CD8-positive, alpha-beta memory T cell (primary cell): ENCODE measurements around the gene MYO5B. TPM values are rescaled to one million over a fixed set of nuclear protein-coding genes. Genes with fewer than 3 reads are reported as not detected.

Experiments
- CTCF ChIA-PET: fragments of 350-600 bp; sonication (Branson Sonifier 250); formaldehyde crosslinking; loops from one replicate; lab custom pipeline; 2021; ENCODE audit warnings: antibody characterized with exemption; lab: Charles Lee
- POLR2A ChIA-PET: fragments of 350-600 bp; sonication (Branson Sonifier 250); formaldehyde crosslinking; loops from one replicate; lab custom pipeline; 2021; ENCODE audit warnings: antibody characterized with exemption; lab: Charles Lee
- DNase-seq, 5 donors: peaks; one replicate each; pipeline versions ENCODE4 v3.0.0 to v3.0.0-alpha.2; 2020 to 2022; ENCODE audit warnings: mixed read lengths in 1 of 5
- H3K27ac ChIP-seq: one replicate; pipeline ENCODE4 v1.7.0; 2013; ENCODE audit warnings: low read depth, mild to moderate bottlenecking, low read length, moderate library complexity
- H3K27me3 ChIP-seq: 2 replicates; pipeline ENCODE4 v1.7.0; 2013; ENCODE audit warnings: low read length, mild to moderate bottlenecking; ENCODE audit not compliant: insufficient read depth, poor library complexity, severe bottlenecking
- H3K36me3 ChIP-seq: 2 replicates; pipeline ENCODE4 v1.7.0; 2013; ENCODE audit warnings: mild to moderate bottlenecking, low read length, moderate library complexity; ENCODE audit not compliant: insufficient read depth
- H3K4me1 ChIP-seq: 2 replicates; pipeline ENCODE4 v1.7.0; 2013; ENCODE audit warnings: mild to moderate bottlenecking, low read length, moderate library complexity; ENCODE audit not compliant: insufficient read depth
- H3K4me3 ChIP-seq: 2 replicates; pipeline ENCODE4 v1.7.0; 2013; ENCODE audit warnings: mild to moderate bottlenecking, low read length
- H3K9me3 ChIP-seq: 2 replicates; pipeline ENCODE4 v1.7.0; 2013; ENCODE audit warnings: mild to moderate bottlenecking, low read length
- H3K27ac Mint-ChIP-seq, 8 donors: one replicate each; pipeline ENCODE4 v1.8.0; 2020 to 2021; ENCODE audit warnings: mixed read lengths in 8 of 8, mild to moderate bottlenecking in 6 of 8, inconsistent platforms in 3 of 8, moderate library complexity in 3 of 8
- H3K27me3 Mint-ChIP-seq, 2 donors: one replicate each; pipeline ENCODE4 v1.8.0; 2020 to 2021; ENCODE audit warnings: mixed read lengths in 2 of 2, mild to moderate bottlenecking in 1 of 2, moderate library complexity in 1 of 2
- H3K36me3 Mint-ChIP-seq, 3 donors: one replicate each; pipeline ENCODE4 v1.8.0; 2020 to 2021; ENCODE audit warnings: mixed read lengths in 3 of 3, inconsistent platforms in 1 of 3, mild to moderate bottlenecking in 1 of 3
- H3K4me1 Mint-ChIP-seq, 3 donors: one replicate each; pipeline ENCODE4 v1.8.0; 2020 to 2021; ENCODE audit warnings: mixed read lengths in 3 of 3, inconsistent platforms in 1 of 3, mild to moderate bottlenecking in 1 of 3
- H3K4me3 Mint-ChIP-seq, 7 donors: one replicate each; pipeline ENCODE4 v1.8.0; 2020 to 2021; ENCODE audit warnings: mixed read lengths in 7 of 7, mild to moderate bottlenecking in 6 of 7, moderate library complexity in 4 of 7, inconsistent platforms in 2 of 7
- H3K9me3 Mint-ChIP-seq, 5 donors: one replicate each; pipeline ENCODE4 v1.8.0; 2020 to 2022; ENCODE audit warnings: mixed read lengths in 5 of 5, mild to moderate bottlenecking in 3 of 5, moderate library complexity in 2 of 5, inconsistent platforms in 1 of 5
- polyA plus RNA-seq: library from polyadenylated mRNA; unstranded; fragments of 300-500 nt; fragmentation: Illumina TruSeq; gene quantifications from one replicate; pipeline ENCODE4 v1.2.3, GENCODE V29; 2021
- total RNA-seq, 2 experiments: library from RNA; stranded (reverse); gene quantifications; one replicate each; pipeline ENCODE4 v1.2.3, GENCODE V29; 2021

MYO5B gene
- total and polyA plus RNA-seq, 3 experiments from 2014 or later = 0.07 to 0.11 TPM; not detected in 1

- Mint-ChIP-seq H3K36me3 (no peaks in the 10 kb centered on the region), H3K4me1 (no peaks in the 10 kb centered on the region), H3K9me3 (peaks cover 0 to 3% (median 0%) of the 10 kb centered on the region in 5 donors), H3K27ac (no peak overlapping the region), H3K27me3 (peaks cover 1 to 25% of the 10 kb centered on the region in 2 donors), H3K4me3 (no peak overlapping the region)
- DNase-seq = no peak
- Histone ChIP-seq H3K9me3 (no peaks in the 10 kb centered on the region), H3K4me1 (no peaks in the 10 kb centered on the region), H3K36me3 (no peaks in the 10 kb centered on the region), H3K4me3 (no peak overlapping the region), H3K27me3 (no peaks in the 10 kb centered on the region), H3K27ac (no peak overlapping the region)
- POLR2A ChIA-PET = no interaction called here
- CTCF ChIA-PET = no interaction called here
Measured at GRCh38 chr18:50056185-50056584, 138.8 kb downstream of the MYO5B start.

GRCh38 chr18:50055488-50055887 is 139.5 kb downstream of the MYO5B start:
- no peaks in the 10 kb centered on the region for H3K36me3 ChIP-seq
- H3K9me3 ChIP-seq = no peaks in the 10 kb centered on the region
- no peak overlapping the region for H3K27ac ChIP-seq
- POLR2A ChIA-PET = no interaction called here
- no peak overlapping the region for H3K4me3 Mint-ChIP-seq
- H3K27ac Mint-ChIP-seq = no peak overlapping the region
- H3K27me3 Mint-ChIP-seq = peaks cover 1 to 24% of the 10 kb centered on the region in 2 donors
- H3K9me3 Mint-ChIP-seq = peaks cover 0 to 3% (median 0%) of the 10 kb centered on the region in 5 donors
- H3K4me1 Mint-ChIP-seq = no peaks in the 10 kb centered on the region
- no peak overlapping the region for H3K4me3 ChIP-seq
- H3K4me1 ChIP-seq = no peaks in the 10 kb centered on the region
- no peaks in the 10 kb centered on the region for H3K36me3 Mint-ChIP-seq
- CTCF ChIA-PET = no interaction called here
- no peak for DNase-seq
- no peaks in the 10 kb centered on the region for H3K27me3 ChIP-seq

GRCh38 chr18:50053111-50053510 is 141.8 kb downstream of the MYO5B start:
- ChIA-PET POLR2A (no interaction called here), CTCF (no interaction called here)
- Histone ChIP-seq H3K4me1 (no peaks in the 10 kb centered on the region), H3K27ac (no peak overlapping the region), H3K36me3 (no peaks in the 10 kb centered on the region), H3K27me3 (no peaks in the 10 kb centered on the region), H3K4me3 (no peak overlapping the region), H3K9me3 (no peaks in the 10 kb centered on the region)
- no peak for DNase-seq
- Mint-ChIP-seq H3K27me3 (peaks cover 1 to 7% of the 10 kb centered on the region in 2 donors), H3K4me3 (no peak overlapping the region), H3K27ac (no peak overlapping the region), H3K36me3 (no peaks in the 10 kb centered on the region), H3K4me1 (no peaks in the 10 kb centered on the region), H3K9me3 (peaks cover 0 to 3% (median 0%) of the 10 kb centered on the region in 5 donors)

GRCh38 chr18:50051288-50051687 is 143.7 kb downstream of the MYO5B start:
- H3K27me3 Mint-ChIP-seq = peaks cover 1 to 3% of the 10 kb centered on the region in 2 donors

GRCh38 chr18:50045126-50045525 is 149.8 kb downstream of the MYO5B start:
- ChIA-PET POLR2A (no interaction called here), CTCF (no interaction called here)
- Histone ChIP-seq H3K27me3 (no peaks in the 10 kb centered on the region), H3K4me1 (no peaks in the 10 kb centered on the region), H3K4me3 (no peak overlapping the region), H3K27ac (no peak overlapping the region), H3K36me3 (no peaks in the 10 kb centered on the region), H3K9me3 (no peaks in the 10 kb centered on the region)
- Mint-ChIP-seq H3K4me3 (no peak overlapping the region), H3K4me1 (no peaks in the 10 kb centered on the region), H3K27ac (no peak overlapping the region), H3K9me3 (no peaks in the 10 kb centered on the region), H3K27me3 (peaks cover 10 to 33% of the 10 kb centered on the region in 2 donors), H3K36me3 (no peaks in the 10 kb centered on the region)
- DNase-seq = no peak

More at GRCh38 chr18:50051288-50051687, 143.7 kb downstream of the MYO5B start:
- Mint-ChIP-seq H3K4me1 (no peaks in the 10 kb centered on the region), H3K4me3 (no peak overlapping the region), H3K9me3 (peaks cover 0 to 3% (median 0%) of the 10 kb centered on the region in 5 donors), H3K36me3 (no peaks in the 10 kb centered on the region), H3K27ac (no peak overlapping the region)
- no peaks in the 10 kb centered on the region for H3K4me1 ChIP-seq
- ChIA-PET POLR2A (no interaction called here), CTCF (no interaction called here)
- H3K9me3 ChIP-seq = no peaks in the 10 kb centered on the region
- no peak overlapping the region for H3K4me3 ChIP-seq
- DNase-seq = no peak
- no peaks in the 10 kb centered on the region for H3K36me3 ChIP-seq
- H3K27ac ChIP-seq = no peak overlapping the region
- H3K27me3 ChIP-seq = no peaks in the 10 kb centered on the region

- no peaks in the 10 kb centered on the region for H3K36me3 ChIP-seq
- no peaks in the 10 kb centered on the region for H3K9me3 ChIP-seq
- ChIA-PET POLR2A (no interaction called here), CTCF (no interaction called here)
- Mint-ChIP-seq H3K27ac (no peak overlapping the region), H3K36me3 (no peaks in the 10 kb centered on the region), H3K4me3 (no peak overlapping the region), H3K4me1 (no peaks in the 10 kb centered on the region), H3K9me3 (no peaks in the 10 kb centered on the region), H3K27me3 (peaks cover 12 to 39% of the 10 kb centered on the region in 2 donors)
- DNase-seq = no peak
- H3K27ac ChIP-seq = no peak overlapping the region
- no peaks in the 10 kb centered on the region for H3K4me1 ChIP-seq
- no peak overlapping the region for H3K4me3 ChIP-seq
- no peaks in the 10 kb centered on the region for H3K27me3 ChIP-seq
Measured at GRCh38 chr18:50044402-50044801, 150.5 kb downstream of the MYO5B start.

GRCh38 chr18:50042611-50043010 is 152.3 kb downstream of the MYO5B start:
- Histone ChIP-seq H3K4me3 (no peak overlapping the region), H3K9me3 (no peaks in the 10 kb centered on the region), H3K27me3 (no peaks in the 10 kb centered on the region), H3K27ac (no peak overlapping the region), H3K4me1 (no peaks in the 10 kb centered on the region), H3K36me3 (no peaks in the 10 kb centered on the region)
- Mint-ChIP-seq H3K9me3 (no peaks in the 10 kb centered on the region), H3K27me3 (peaks cover 12 to 41% of the 10 kb centered on the region in 2 donors), H3K36me3 (no peaks in the 10 kb centered on the region), H3K4me1 (no peaks in the 10 kb centered on the region), H3K27ac (no peak overlapping the region), H3K4me3 (no peak overlapping the region)
- no peak for DNase-seq
- ChIA-PET POLR2A (no interaction called here), CTCF (no interaction called here)

GRCh38 chr18:50039746-50040145 is 155.2 kb downstream of the MYO5B start:
- H3K4me3 Mint-ChIP-seq = no peak overlapping the region
- no peaks in the 10 kb centered on the region for H3K9me3 Mint-ChIP-seq
- H3K36me3 Mint-ChIP-seq = no peaks in the 10 kb centered on the region
- no peaks in the 10 kb centered on the region for H3K4me1 Mint-ChIP-seq
- no peak overlapping the region for H3K4me3 ChIP-seq
- H3K27me3 ChIP-seq = no peaks in the 10 kb centered on the region
- H3K4me1 ChIP-seq = no peaks in the 10 kb centered on the region
- no peak for DNase-seq
- H3K36me3 ChIP-seq = no peaks in the 10 kb centered on the region
- peaks cover 11 to 48% of the 10 kb centered on the region in 2 donors for H3K27me3 Mint-ChIP-seq
- no peak overlapping the region for H3K27ac Mint-ChIP-seq
- no peak overlapping the region for H3K27ac ChIP-seq
- no peaks in the 10 kb centered on the region for H3K9me3 ChIP-seq
- ChIA-PET CTCF (no interaction called here), POLR2A (no interaction called here)

GRCh38 chr18:50038448-50038847 is 156.5 kb downstream of the MYO5B start:
- Mint-ChIP-seq H3K27me3 (peaks cover 4 to 40% of the 10 kb centered on the region in 2 donors), H3K27ac (no peak overlapping the region), H3K36me3 (peaks cover 0 to under 1% (median 0%) of the 10 kb centered on the region in 3 donors), H3K4me1 (no peaks in the 10 kb centered on the region), H3K9me3 (no peaks in the 10 kb centered on the region), H3K4me3 (no peak overlapping the region)
- no peak overlapping the region for H3K4me3 ChIP-seq
- no peak overlapping the region for H3K27ac ChIP-seq
- ChIA-PET CTCF (no interaction called here), POLR2A (no interaction called here)
- H3K4me1 ChIP-seq = no peaks in the 10 kb centered on the region
- H3K36me3 ChIP-seq = no peaks in the 10 kb centered on the region
- no peaks in the 10 kb centered on the region for H3K9me3 ChIP-seq
- H3K27me3 ChIP-seq = no peaks in the 10 kb centered on the region
- no peak for DNase-seq
